ENCODE data around the gene SLC16A13. TPM values are rescaled to one million over a fixed set of nuclear protein-coding genes. Genes with fewer than 3 reads are reported as not detected.

The SLC16A13 gene
- total and polyA plus RNA-seq, 2 donors (not counting 3 experiments of a cell fraction or from before 2014, with no cell fraction given), result 16.8 to 24.7 TPM

GRCh38 chr17:7001318-7001961, 34.4 kb upstream of the SLC16A13 start:
- intact Hi-C loops (cut with micrococcal nuclease), result no loop called here
- dilution Hi-C loops (cut with MboI; ENCODE audit: extremely low pct_ligation_motif_present, low sequenced_read_pairs), result no loop called here
- Histone ChIP-seq H3K4me2 (ENCODE audit: insufficient read depth, low read length) (no peak overlapping the region), H3K4me3 (replicated peaks in 1 of 3; ENCODE audit: insufficient read depth in 1 of 3, low read depth in 1 of 3, low read length in 3 of 3) (no peak overlapping the region), H3K27ac (ENCODE audit: insufficient read depth, low read depth, low read length) (no peak overlapping the region), H3K27me3 (ENCODE audit: control insufficient read depth in 2 of 2, insufficient read depth in 2 of 2, low read length in 2 of 2) (no peaks in the 10 kb centered on the region), H3K36me3 (ENCODE audit: control insufficient read depth in 2 of 2, extremely low read depth in 1 of 2, insufficient read depth in 2 of 2, low read length in 2 of 2) (peaks cover 16 to 24% of the 10 kb centered on the region in 2 experiments), H3K9me3 (replicated peaks; ENCODE audit: control insufficient read depth, insufficient read depth, low read length) (no peaks in the 10 kb centered on the region), H3K9ac (replicated peaks; ENCODE audit: extremely low read depth, insufficient read depth, low read length) (no peak overlapping the region), H2AFZ (ENCODE audit: low read depth, low read length) (no peak overlapping the region), H3K9me1 (replicated peaks; ENCODE audit: control insufficient read depth, extremely low read depth, insufficient read depth, low read length) (no peaks in the 10 kb centered on the region), H3K4me1 (ENCODE audit: control insufficient read depth, extremely low read depth, insufficient read depth, low read length) (no peaks in the 10 kb centered on the region), H4K20me1 (replicated peaks; ENCODE audit: control insufficient read depth, extremely low read depth, insufficient read depth, low read length) (peaks cover 2% of the 10 kb centered on the region), H3K79me2 (ENCODE audit: control insufficient read depth, insufficient read depth, low read length) (no peaks in the 10 kb centered on the region)
- no TSS peak for BruUV-seq (replicated peaks)
- ChIA-PET CTCF (interaction anchor here (0.8 to 5.8 kb wide), 2 partner anchors 87 to 91 kb away, joined by 3 to 100 read pairs; no protein-coding TSS in a partner anchor), POLR2A (no interaction called here)
- TF ChIP-seq CTCF (IDR thresholded peaks at IDR 0.05; ENCODE audit: extremely low read depth in 1 of 2, insufficient read depth in 1 of 2, low read depth in 1 of 2, low read length in 2 of 2) (peak; percentile 55 to 70), GATA2 (IDR thresholded peaks at IDR 0.05; ENCODE audit: insufficient read depth, insufficient read length, low read depth, low read length) (no peak)
- peak; percentile 59 for DNase-seq (ENCODE audit: low read depth, low spot score)
- FAIRE-seq, result peak; percentile 59

GRCh38 chr17:7002288-7003047, 33.3 kb upstream of the SLC16A13 start:
- Histone ChIP-seq H3K79me2 (ENCODE audit: control insufficient read depth, insufficient read depth, low read length) (peaks cover 8% of the 10 kb centered on the region), H3K36me3 (ENCODE audit: control insufficient read depth in 2 of 2, extremely low read depth in 1 of 2, insufficient read depth in 2 of 2, low read length in 2 of 2) (peaks cover 16 to 24% of the 10 kb centered on the region in 2 experiments), H3K9me3 (replicated peaks; ENCODE audit: control insufficient read depth, insufficient read depth, low read length) (no peaks in the 10 kb centered on the region), H2AFZ (ENCODE audit: low read depth, low read length) (no peak overlapping the region), H3K27me3 (ENCODE audit: control insufficient read depth in 2 of 2, insufficient read depth in 2 of 2, low read length in 2 of 2) (no peaks in the 10 kb centered on the region), H4K20me1 (replicated peaks; ENCODE audit: control insufficient read depth, extremely low read depth, insufficient read depth, low read length) (peaks cover 2% of the 10 kb centered on the region), H3K9ac (replicated peaks; ENCODE audit: extremely low read depth, insufficient read depth, low read length) (no peak overlapping the region), H3K4me1 (ENCODE audit: control insufficient read depth, extremely low read depth, insufficient read depth, low read length) (no peaks in the 10 kb centered on the region), H3K4me3 (replicated peaks in 1 of 3; ENCODE audit: insufficient read depth in 1 of 3, low read depth in 1 of 3, low read length in 3 of 3) (no peak overlapping the region), H3K27ac (ENCODE audit: insufficient read depth, low read depth, low read length) (no peak overlapping the region), H3K4me2 (ENCODE audit: insufficient read depth, low read length) (no peak overlapping the region), H3K9me1 (replicated peaks; ENCODE audit: control insufficient read depth, extremely low read depth, insufficient read depth, low read length) (no peaks in the 10 kb centered on the region)
- BruUV-seq (replicated peaks), result no TSS peak
- DNase-seq (ENCODE audit: low read depth, low spot score) (no peak), FAIRE-seq (no peak)
- dilution Hi-C loops (cut with MboI; ENCODE audit: extremely low pct_ligation_motif_present, low sequenced_read_pairs) (no loop called here), intact Hi-C loops (cut with micrococcal nuclease) (no loop called here)
- POLR2A ChIA-PET, result no interaction called here
- TF ChIP-seq CTCF (IDR thresholded peaks at IDR 0.05; ENCODE audit: extremely low read depth in 1 of 2, insufficient read depth in 1 of 2, low read depth in 1 of 2, low read length in 2 of 2), result no peak
- TF ChIP-seq, protein P1, sequence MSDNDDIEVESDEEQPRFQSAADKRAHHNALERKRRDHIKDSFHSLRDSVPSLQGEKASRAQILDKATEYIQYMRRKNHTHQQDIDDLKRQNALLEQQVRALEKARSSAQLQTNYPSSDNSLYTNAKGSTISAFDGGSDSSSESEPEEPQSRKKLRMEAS (IDR thresholded peaks at IDR 0.05; ENCODE audit: insufficient read depth, insufficient read length), result no peak
- no peak for TF ChIP-seq MYC (IDR thresholded peaks at IDR 0.05; ENCODE audit: low read depth, low read length)
- CTCF ChIA-PET, result interaction anchor here (0.6 to 5.8 kb wide), 4 partner anchors 9 to 92 kb away, joined by 3 to 100 read pairs (median 24); no protein-coding TSS in a partner anchor
